IPS-20b (cell line): Measurements from ENCODE around the gene EVC2.

ENCODE experiments used
- H3K27ac ChIP-seq: one replicate; pipeline ENCODE4 v1.5.1; 2013; ENCODE audit warnings: low read length
- H3K27me3 ChIP-seq: 2 replicates; pipeline ENCODE4 v1.6.1; 2013; ENCODE audit warnings: mild to moderate bottlenecking, low read length, inconsistent platforms; ENCODE audit not compliant: insufficient read depth
- H3K36me3 ChIP-seq: 2 replicates; pipeline ENCODE4 v1.6.1; 2013; ENCODE audit warnings: low read depth, mild to moderate bottlenecking, inconsistent platforms, low read length, moderate library complexity; ENCODE audit not compliant: insufficient read depth
- H3K4me1 ChIP-seq: 2 replicates; pipeline ENCODE4 v1.6.1; 2013; ENCODE audit warnings: mild to moderate bottlenecking, control low read depth, inconsistent platforms, low read length, moderate library complexity; ENCODE audit not compliant: insufficient read depth
- H3K4me3 ChIP-seq: 2 replicates; pipeline ENCODE4 v1.5.1; 2013; ENCODE audit warnings: mild to moderate bottlenecking, low read length, inconsistent platforms
- H3K9ac ChIP-seq: 2 replicates; pipeline ENCODE4 v1.6.1; 2013; ENCODE audit warnings: low read depth, mild to moderate bottlenecking, inconsistent platforms, low read length, moderate library complexity
- H3K9me3 ChIP-seq: 2 replicates; pipeline ENCODE4 v1.6.1; 2013; ENCODE audit warnings: mild to moderate bottlenecking, low read depth, low read length, inconsistent platforms; ENCODE audit not compliant: insufficient read depth

The EVC2 gene

DNA sequence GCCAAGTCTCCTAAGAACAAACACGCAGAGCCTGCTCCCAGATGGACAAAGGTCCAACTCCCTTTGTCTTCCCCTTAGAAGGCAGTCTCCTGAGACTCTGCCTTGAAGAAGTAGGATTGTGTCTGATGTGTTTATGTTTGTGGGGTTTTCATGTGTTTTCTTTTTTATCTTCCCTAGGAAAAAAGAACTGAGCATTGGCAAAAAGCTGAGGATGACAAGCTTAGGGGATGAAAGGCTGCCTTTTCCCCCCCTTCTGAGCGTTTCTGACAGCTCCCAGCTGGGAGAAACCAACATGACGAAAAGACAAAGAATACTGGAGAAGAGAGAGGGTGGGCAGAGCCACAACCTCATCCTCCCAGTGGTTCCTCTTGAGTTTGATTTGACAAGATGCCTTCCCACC lies 181.1 kb downstream of the EVC2 start:
- Histone ChIP-seq H3K4me1 (no peaks in the 10 kb centered on the region; the same call in 1 of the 2 replicates), H3K36me3 (no peaks in the 10 kb centered on the region), H3K9me3 (peaks cover 11% of the 10 kb centered on the region), H3K4me3 (no peak overlapping the region), H3K27ac (no peak overlapping the region), H3K27me3 (no peaks in the 10 kb centered on the region), H3K9ac (no peak overlapping the region)

- Histone ChIP-seq H3K9me3 (peaks cover 5% of the 10 kb centered on the region; the same call in 1 of the 2 replicates), H3K27me3 (no peaks in the 10 kb centered on the region), H3K9ac (no peak overlapping the region), H3K4me1 (no peaks in the 10 kb centered on the region; the same call in 1 of the 2 replicates), H3K4me3 (no peak overlapping the region), H3K27ac (no peak overlapping the region), H3K36me3 (no peaks in the 10 kb centered on the region)
Measured at GRCh38 chr4:5526080-5526846, 182.1 kb downstream of the EVC2 start.

GRCh38 chr4:5524446-5525299 lies 183.7 kb downstream of the EVC2 start:
- peaks cover 5% of the 10 kb centered on the region; the same call in 1 of the 2 replicates for H3K9me3 ChIP-seq
- H3K4me1 ChIP-seq, result no peaks in the 10 kb centered on the region; the same call in 1 of the 2 replicates
- H3K27me3 ChIP-seq, result no peaks in the 10 kb centered on the region
- H3K27ac ChIP-seq, result no peak overlapping the region
- no peak overlapping the region for H3K4me3 ChIP-seq
- H3K36me3 ChIP-seq, result no peaks in the 10 kb centered on the region
- H3K9ac ChIP-seq, result no peak overlapping the region

GRCh38 chr4:5517372-5517771 lies 191.0 kb downstream of the EVC2 start:
- H3K27me3 ChIP-seq, result no peaks in the 10 kb centered on the region
- no peaks in the 10 kb centered on the region for H3K4me1 ChIP-seq
- no peak overlapping the region for H3K4me3 ChIP-seq

DNA sequence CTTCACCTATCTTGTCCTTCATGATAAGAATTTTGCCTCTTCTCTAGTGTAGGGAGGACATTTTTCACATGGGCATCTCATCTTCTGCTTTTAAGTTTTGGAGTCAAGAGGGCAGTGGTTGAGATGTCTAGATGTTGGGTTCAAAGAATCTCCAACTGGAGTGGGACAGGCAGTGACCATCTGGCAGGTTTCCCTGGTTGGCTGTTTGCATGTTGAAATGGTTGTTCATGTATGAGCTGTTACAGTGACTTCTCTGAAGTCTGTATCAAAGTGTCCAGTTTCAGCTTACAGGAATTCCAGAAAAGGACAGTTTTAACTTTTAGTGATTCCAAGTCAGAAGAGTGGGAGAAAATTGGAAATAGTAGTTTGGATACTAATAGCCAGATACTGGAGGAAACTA lies 192.7 kb downstream of the EVC2 start:
- no peak overlapping the region for H3K9ac ChIP-seq
- no peaks in the 10 kb centered on the region for H3K27me3 ChIP-seq
- no peaks in the 10 kb centered on the region for H3K4me1 ChIP-seq
- no peak overlapping the region for H3K27ac ChIP-seq
- H3K4me3 ChIP-seq, result no peak overlapping the region
- H3K9me3 ChIP-seq, result peaks cover 13% of the 10 kb centered on the region
- no peaks in the 10 kb centered on the region for H3K36me3 ChIP-seq

More at GRCh38 chr4:5517372-5517771, 191.0 kb downstream of the EVC2 start:
- H3K9me3 ChIP-seq, result peaks cover 4% of the 10 kb centered on the region
- no peak overlapping the region for H3K9ac ChIP-seq
- no peaks in the 10 kb centered on the region for H3K36me3 ChIP-seq
- no peak overlapping the region for H3K27ac ChIP-seq
